T47D (cell line): ENCODE results near the gene TBX18.

ENCODE experiments used
- DNase-seq, 2 experiments: peaks; one replicate each; pipeline versions ENCODE4 v3.0.0 to v3.0.0-alpha.2; 2011 to 2012; ENCODE audit warnings: low read depth in 1 of 2, low spot score in 1 of 2
- JUND ChIP-seq: IDR thresholded peaks from 2 replicates; pipeline ENCODE4 v1.6.1; 2012; ENCODE audit warnings: low read depth
- in situ Hi-C: cut with HindIII; loops from 2 replicates; pipeline ENCODE4 v1.10.0; 2016; ENCODE audit warnings: low sequenced_read_pairs, low pct_unique_long_range_greater_than_20kb

Gene TBX18

GRCh38 chr6:84669945-84670344 lies 94.5 kb downstream of the TBX18 start:
- no peak for TF ChIP-seq JUND
- in situ Hi-C loops: no loop called here
- DNase-seq: no peak

- TF ChIP-seq JUND: no peak
- in situ Hi-C loops: no loop called here
- DNase-seq: no peak
Observed at GRCh38 chr6:84667252-84668213, 96.9 kb downstream of the TBX18 start.

DNA sequence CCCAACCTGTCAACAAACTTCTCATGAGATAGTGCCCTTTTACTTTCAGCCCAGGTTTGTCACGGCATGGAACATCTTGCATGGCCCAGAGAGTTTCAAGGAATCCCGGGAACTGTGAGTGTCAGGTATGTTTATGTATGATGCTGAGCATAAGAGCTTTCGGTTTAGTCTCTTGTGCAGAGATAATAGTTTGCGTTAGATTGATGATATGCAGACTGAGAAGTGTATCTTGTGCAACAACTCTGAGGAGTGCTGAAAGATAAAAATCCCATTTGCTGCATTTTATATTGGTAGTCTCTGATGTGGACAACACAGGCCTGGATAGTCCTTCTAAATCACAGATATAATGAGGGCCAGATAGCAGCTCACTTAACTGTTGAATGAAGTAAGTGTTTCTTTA lies 99.0 kb downstream of the TBX18 start:
- in situ Hi-C loops: no loop called here
- DNase-seq: no peak
- no peak for TF ChIP-seq JUND

DNA sequence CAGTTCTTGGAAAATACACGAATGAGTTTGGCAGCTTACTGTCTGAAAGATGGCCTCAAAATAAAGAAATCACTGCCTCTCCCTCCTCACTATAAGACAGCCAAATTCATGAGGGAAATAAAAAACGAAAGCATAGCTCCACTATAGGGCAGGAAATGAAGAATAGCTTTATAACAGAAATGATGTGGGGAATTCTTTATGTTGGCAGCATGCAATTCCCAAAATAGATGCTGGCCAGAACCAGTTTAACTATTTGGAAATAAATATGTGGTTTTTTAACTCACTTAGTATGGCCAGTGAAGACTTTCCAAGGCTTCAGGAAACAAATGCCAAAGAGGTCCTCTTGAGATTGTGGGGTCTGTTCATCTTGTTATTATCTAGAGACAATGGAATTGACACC lies 100.5 kb downstream of the TBX18 start:
- no peak for TF ChIP-seq JUND
- in situ Hi-C loops: no loop called here
- DNase-seq: no peak

DNA sequence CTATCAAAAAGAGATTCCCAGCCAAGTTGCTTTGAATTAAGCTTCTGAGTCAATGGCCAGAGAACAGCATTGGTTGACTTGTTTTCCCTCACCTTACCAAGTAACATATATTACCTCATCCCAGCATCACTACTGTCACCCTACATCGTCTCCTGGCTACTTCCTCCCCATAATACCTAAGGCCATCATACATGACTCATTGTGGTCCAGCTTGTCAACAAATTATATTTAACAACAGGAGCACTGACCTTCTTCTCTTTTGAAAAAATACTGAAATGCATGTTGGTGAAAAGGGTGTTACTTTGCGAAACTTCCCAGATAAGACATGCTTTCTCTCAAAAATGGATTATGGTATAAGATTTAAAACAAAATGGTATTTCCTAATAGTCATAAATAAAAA lies 106.9 kb downstream of the TBX18 start:
- no peak for TF ChIP-seq JUND
- DNase-seq: no peak
- in situ Hi-C loops: no loop called here

DNA sequence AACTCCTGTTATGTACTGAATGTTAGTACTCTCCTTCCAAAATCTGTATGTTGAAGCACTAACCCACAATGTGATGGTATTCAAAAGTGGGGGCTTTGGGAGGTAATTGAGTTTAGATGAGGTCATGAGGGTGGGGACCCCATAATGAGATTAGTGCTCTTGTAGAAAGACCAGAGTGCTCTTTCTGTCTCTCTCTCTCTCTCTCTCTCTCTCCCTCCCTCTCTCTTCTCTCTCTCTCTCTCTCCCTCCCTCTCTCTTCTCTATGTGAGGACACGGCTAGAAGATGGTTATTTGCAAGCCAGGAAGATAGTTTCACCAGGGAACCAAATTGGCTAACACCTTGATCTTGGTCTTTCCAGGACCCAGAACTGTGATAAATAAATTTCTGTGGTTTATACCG lies 107.4 kb downstream of the TBX18 start:
- no peak for TF ChIP-seq JUND
- in situ Hi-C loops: no loop called here
- no peak for DNase-seq

DNA sequence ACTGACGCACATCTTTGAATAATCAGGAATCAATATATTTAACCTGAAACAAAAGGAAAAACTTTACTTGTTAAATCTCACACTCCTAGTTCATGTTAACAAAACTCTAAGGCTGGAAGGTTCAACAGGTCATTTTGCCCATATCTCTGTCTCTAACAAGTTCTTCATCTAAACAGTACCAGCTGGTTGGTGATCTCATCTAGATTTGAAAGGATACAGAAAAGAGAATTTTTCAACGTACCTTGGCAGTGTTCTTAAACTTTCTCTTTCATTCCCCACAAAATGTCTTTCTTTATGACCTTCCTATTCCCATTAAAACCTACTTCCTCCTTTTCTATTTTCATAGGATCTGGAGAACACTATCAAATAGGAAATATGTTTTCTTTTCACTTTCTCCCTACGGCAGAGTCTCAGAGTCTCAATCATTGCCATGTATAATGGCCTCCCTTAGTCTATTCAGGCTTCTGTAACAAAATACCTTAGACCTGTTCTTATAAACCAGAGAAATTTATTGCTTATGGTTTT lies 111.3 kb downstream of the TBX18 start:
- DNase-seq: no peak
- in situ Hi-C loops: no loop called here
- no peak for TF ChIP-seq JUND

DNA sequence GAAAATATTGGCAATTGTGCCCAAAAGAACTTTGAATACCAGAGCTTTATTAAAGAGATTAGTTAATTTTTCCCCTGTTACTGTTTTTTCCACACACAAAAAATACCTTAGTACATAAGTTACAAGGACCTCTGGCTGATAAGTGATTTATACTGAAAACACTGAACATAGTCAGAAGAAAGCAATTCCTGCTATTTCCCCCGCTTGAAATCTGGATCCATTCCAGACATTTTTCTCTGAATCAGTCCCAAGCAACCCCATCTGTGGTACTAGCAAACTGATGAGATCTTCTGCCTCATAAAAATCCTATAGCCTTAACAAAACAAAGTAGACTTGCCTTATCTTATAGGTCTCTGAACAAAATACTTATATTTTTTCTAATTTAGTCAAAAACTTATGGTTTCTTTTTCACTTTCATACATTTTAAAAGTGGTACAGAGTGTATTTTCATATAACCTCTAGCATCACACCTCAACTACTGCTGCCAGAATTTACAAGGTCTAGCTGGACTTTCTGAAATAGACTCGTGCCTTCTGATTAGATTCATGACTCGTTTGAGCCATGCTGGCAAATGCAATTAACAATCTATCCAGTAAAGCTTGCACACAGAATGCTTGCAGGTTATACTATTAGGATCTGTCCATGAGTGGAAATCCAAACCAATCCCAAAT lies 111.9 kb downstream of the TBX18 start:
- in situ Hi-C loops: no loop called here
- no peak for TF ChIP-seq JUND
- no peak for DNase-seq

- in situ Hi-C loops: no loop called here
- no peak for DNase-seq
- TF ChIP-seq JUND: no peak
Observed at GRCh38 chr6:84651583-84651982, 112.8 kb downstream of the TBX18 start.

DNA sequence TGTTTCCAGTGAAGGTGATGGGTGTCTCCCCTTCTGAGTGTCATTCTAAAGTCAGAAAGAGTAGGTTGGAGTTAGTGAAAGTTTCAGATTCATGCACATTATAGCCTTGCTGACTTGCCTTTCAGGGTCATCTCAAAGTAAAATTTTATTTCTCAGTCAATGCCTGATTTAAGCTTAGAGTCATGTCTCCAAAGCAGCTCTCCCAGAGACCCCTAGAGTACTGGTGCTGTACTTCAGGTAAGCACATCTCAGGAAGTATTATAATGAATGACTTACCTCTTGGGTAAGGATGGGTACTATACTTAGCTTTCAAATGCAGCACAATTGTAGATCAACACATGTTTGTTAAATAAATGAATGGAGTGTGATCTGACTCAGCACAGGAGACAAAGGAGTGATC lies 116.0 kb downstream of the TBX18 start:
- TF ChIP-seq JUND: no peak
- in situ Hi-C loops: no loop called here
- DNase-seq: no peak

DNA sequence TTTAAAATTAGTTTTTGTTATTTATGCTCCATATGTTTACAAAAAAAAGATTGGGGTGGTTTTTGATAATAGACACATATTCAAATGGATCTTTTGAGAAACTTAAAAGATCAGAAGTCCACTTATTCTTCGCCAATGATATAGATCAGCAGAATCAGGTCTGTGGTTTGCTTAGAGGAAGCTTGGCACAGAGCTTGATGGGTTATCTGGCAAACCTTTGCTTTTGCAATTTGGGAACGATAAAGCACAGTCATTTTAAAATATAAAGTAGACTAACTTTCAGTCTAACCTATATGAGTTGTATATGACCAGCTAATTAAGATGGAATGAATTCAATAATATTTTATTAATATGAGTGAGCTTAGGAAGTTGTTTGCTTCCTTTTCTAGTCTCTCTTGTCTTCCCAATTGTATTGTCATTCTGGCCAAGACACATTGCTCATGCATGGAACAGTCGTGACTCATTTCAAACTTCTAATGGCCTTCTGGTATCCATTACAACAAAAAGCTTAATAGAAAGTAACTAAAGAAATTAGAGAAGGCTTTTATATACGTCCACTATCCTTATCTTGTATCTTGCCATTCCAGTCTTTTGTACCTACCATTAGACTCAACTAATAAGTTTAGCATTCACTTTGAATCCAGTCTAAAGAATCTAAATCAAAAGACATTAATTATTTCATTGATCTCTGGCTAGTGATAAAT lies 118.7 kb downstream of the TBX18 start:
- no peak for TF ChIP-seq JUND

GRCh38 chr6:84645000-84645399 lies 119.4 kb downstream of the TBX18 start:
- no peak for DNase-seq
- in situ Hi-C loops: no loop called here
- TF ChIP-seq JUND: no peak

More for the DNA sequence above, 118.7 kb downstream of the TBX18 start:
- no peak for DNase-seq
- in situ Hi-C loops: no loop called here

DNA sequence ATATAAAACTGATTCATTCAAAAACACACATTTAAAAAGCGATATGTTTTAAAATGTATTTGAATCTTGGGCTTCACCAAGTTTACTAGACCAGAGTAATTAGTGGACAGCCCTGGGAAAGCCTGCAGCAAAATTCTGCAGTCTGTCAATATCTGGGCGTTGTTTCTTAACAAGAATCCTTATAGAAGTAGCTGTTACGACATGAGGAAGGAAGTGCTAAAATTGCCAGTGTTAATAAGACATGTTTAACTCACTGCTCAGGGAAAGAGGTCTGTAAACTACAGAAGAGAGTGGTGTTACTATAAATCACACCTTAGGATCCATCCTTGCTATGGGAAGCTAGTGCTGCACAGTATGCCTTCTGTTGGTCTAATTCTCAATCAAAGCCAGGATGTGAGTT lies 120.6 kb downstream of the TBX18 start:
- in situ Hi-C loops: no loop called here
- TF ChIP-seq JUND: no peak
- no peak for DNase-seq
